Myocyte (in vitro differentiated cells): ENCODE data around the gene TNIK. TPM values are rescaled to one million over a fixed set of nuclear protein-coding genes. Genes with fewer than 3 reads are reported as not detected.
A peak's percentile ranks its signal among the peaks of the same experiment; 100 is the strongest.

Experiments
- DNase-seq: peaks from one replicate; pipeline ENCODE4 v3.0.0-alpha.2; 2012; ENCODE audit warnings: low read depth
- total RNA-seq: library from RNA; depleted of rRNA; stranded (reverse); fragments of >200 nt; gene quantifications from 2 replicates; pipeline ENCODE4 v1.2.3, GENCODE V29; 2014

TNIK gene
- total RNA-seq, 1 donor from 2014 or later: 6.7 TPM

DNA sequence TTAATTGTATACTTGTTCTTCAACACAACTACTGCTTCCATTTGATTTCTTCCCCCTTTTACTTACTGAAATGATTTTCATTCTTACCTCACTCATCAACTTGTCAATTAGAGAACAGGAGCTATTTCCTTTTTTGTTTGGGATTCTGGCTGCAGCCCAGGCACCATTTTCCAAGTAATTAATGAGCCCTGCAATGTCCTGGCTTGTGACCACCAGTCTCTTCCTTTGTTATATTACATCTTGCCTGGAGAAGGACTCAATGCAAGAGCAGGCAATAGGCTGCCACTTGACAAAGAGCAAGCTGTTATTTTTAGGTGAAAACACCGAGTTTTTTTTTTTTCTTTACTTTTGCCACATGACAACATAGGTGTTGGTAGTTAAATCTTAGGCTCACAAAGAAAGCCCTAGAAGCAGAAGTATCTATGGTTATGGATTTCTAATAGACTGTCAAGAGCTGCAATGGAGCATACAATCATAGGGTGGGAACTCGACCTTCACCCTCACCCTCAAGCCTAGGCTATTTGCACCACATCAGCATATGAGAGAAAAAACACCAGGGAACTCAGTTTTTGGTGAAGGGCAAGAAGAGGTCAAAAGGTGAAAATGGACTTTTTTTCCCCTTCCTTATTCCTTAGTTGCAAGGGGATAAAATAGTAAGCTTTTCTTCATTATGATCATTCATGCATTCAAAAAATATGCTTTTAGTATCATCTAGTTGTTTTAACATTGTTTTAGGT is 114.9 kb downstream of the TNIK start:
- no peak for DNase-seq

DNA sequence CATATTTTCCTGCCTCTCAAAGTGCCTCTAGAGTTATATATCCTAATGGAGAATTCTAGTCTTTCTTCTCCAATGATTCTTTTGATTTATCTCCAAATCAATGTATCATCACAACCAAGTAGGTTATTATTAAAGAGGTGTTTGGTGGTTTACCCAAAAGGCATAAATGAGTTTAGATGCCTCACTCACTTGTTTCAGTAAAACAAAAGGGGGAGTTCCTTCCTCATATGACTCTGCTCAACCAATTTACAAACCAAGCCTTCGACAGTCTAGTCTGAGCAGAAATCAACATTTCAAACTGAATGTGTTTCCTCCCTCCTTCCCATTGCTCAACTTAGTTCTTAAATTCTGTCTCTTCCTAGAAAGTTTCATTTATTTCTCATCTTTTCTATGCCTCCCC is 116.5 kb downstream of the TNIK start:
- no peak for DNase-seq

DNA sequence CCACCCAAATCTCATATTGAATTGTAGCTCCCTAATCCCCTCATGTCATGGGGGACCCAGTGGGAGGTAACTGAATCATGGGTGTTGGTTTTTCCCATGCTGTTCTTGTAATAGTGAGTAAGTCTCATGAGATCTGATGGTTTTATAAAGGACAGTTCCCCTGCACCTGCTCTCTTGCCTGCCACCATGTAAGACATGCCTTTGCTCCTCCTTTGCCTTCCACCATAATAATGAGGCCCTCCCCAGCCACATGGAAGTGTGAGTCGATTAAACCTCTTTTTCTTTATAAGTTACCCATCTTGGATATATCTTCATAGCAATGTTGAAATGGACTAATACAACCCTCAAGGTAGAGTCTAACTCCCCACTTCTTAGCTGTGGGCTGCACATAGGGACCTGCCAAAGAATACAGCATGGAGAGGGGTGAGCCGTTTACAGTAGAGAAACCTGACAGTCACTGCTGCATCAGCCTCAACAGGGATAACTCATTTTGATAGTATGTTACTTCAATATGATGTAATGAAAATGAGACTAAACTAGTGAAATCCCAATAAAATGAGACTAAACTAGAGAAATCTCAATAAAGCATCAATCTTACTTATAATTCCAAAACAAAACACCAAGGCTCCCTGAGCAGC is 117.3 kb downstream of the TNIK start:
- no peak for DNase-seq

DNA sequence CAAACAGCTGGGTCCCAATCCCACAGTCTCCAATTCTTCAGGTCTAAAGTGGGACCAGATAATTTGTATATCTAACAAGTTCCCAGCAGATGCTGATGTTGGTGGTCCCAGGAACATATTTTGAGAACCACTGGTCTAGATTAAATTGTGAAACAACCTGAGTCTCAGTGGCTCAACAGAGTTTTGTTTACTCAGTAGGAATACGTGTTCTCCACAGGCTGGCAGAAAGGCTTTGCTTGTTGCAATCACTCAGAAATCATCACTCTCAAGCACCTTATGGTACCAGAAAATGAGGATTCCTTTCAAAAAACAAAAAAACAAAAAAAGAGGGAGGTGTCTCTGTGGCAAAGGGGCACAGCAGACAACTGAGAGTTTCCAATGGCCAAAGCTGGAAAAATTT is 118.0 kb downstream of the TNIK start:
- no peak for DNase-seq

DNA sequence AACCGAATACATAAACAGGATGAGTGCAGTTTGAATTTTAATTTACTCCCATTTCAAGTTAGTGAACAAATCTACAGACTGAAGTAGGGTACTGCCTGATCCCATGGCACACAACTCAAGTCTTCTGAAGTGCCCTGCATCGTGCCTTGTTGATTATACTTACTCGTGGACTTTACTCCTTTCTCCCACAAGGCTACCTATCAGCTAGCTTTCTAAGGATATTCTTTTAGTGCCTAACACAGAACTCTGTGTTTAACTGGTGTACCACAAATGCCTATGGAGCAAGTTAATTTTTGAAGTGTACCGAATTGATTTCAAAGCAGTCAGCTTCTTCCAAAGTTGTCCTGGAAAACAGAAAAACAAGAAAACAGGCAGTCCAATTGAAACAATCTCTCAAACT is 119.8 kb downstream of the TNIK start:
- no peak for DNase-seq

DNA sequence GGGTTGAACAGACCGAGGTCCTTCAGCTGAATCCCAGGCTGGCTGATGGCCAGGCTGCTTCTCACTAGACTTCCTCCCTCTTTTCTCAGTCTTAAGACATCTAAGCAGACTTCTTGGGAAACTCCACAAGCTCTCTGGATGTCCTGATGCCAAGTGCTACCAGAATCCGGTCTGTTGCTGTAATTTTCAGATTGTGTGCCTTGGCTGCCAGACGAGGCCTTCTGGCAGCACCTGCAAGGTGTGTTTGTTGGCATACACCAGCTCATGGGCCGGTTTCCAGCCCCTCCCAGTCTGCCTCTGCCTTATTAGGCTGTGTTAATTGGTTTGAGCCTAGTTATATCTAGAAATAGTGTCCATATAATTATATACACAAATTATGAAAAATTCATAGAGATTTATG is 120.6 kb downstream of the TNIK start:
- no peak for DNase-seq

DNA sequence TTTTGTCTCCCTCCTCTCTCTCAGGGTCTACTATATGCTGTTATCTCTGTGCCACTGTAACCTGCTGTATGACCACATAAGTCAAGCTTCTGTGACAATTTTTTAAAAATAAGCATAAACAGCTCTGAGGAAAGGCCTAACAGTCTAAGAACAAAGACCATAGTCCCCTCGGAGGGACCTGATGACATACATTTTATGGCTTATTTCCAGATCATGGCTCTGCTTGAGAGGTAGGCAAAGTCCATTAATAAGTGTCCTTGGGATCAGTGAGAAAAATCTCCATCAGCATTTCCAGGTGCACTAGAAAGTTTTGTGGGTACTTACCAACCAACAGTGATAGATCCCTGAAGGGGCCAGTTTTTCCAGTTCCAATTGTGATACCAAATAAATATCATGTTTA is 123.8 kb downstream of the TNIK start:
- DNase-seq: no peak

DNA sequence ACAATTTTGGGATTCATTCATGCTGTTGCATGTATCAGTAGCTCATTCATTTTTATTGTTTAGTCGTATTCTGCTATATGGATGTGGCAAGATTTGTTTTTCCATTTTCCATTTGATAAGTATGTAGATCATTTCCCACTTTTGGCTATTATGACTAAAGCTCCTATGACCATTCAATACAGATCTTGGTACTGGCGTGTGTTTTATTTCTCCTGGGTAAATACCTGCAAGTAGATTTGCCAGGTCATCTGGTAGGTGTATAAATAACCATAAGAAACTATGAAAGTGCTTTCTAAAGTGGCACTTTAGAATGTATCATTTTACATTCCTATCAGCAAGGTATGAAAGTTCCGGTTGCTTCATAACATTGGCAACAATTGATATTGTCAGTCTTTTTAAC is 124.6 kb downstream of the TNIK start:
- DNase-seq: no peak

DNA sequence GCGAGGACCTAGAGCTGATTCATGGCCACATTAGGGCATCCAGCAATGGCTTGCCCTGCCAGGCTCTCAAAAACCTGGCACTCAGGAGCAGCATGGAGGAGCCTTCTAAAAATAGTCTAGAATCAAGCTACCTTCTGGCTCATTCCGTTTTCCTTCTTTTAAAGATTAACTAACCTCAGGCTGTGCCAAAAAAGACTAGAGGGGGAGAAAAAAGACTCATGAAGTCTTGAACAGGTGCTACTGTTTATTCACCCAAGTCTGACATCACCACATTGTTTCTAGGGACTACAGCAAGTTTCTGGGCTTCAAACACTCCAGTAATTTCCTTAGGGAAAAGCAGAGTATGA is 125.8 kb downstream of the TNIK start:
- peak; percentile 87 for DNase-seq

DNA sequence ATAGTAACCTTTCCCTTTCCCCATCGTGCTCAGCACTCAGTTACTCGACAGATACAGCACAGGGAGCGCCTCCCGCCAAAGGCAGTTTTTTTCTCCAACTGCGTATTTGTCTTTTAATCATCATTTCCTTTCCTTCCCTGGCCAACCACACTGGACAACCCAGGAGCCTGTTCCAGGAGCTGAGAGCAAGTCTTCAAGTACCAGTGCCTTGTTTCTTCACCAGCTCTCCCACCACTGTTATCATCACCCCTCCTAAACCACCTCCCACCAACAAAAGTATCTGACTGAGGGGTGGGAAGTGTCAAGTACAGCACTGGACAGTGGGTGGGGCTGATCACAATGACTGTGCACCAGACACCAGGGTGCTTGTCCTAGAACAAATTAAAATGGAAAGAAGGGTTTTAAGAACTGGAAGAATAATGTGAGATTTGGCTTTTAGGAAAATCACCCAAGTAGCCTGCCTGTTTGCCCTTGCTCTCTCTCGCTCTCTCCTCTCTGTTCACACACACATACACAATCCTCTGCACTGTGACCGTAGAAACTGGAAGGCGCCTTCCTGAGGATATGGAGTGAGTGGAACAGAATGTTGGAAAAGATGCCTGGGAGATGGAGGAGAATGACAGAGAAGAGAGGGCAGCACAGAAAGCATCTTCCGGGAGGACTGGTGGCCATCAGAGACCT is 126.3 kb downstream of the TNIK start:
- DNase-seq: no peak

DNA sequence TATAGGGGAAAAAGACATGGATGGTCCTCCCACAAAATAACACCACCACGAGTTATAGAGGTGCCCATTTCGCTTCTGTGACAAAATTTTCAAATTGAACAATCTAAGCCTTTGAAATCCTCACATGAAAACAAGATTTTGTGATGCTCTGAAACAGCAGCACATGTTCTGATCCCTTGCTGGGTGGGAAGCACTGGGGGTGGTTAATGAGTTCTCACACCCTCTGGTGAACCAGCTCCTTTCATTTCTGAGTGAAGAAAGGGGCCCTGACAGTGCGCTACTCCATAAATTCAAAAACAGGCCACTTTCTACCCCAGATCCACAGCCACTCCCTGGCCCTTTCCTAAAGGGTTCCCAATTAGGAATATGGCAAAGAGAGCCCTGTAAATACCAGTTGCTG is 129.3 kb downstream of the TNIK start:
- DNase-seq: no peak

DNA sequence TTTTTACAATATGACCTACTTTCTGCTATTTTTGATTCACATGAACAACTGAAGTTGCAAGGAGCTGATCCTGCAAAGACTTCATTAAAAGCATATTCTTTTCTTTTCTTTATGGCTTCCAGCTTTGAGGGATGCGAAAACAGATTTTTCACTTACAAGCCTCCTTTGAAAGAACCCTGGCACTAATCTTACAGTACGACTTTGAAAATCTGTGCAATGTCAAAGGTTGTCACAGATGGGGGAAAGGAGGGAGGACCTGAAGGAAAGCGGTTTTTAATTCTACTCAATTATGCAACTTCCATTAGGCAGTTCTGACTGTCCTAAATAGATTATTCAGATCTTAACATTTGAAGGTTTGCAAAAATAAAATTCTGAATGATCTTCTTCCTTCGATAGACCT is 130.5 kb downstream of the TNIK start:
- DNase-seq: no peak

DNA sequence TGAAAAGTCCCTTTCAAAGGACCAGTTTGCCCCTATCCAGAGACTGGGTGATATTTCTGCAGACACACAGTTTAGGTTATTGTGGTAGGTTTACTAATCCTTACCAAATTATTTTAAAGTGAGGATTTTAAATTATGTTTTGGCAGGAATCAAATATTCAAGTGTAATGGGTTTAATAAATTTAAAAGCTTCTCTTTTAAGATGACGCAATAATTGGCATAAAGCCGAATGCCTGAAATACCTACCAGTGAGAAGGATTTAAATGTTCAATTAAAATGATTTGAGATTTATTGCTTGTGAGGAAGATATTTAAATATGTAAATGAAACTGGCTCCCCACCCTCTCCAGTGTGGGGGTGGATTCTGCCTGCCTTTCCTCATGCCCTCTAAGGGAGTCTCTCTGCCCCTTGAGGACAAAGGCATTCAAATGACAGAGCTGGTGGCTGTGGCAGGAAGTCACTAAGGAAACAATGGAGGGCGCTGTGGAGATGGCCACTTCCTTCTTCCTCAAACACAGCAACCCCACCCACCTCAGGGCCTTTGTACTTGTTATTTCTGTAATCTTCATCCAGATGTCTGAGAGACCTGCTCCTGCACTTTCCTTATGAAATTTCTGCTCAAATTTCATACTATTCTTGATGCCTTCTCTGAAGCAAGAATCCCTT is 131.7 kb downstream of the TNIK start:
- DNase-seq: no peak

DNA sequence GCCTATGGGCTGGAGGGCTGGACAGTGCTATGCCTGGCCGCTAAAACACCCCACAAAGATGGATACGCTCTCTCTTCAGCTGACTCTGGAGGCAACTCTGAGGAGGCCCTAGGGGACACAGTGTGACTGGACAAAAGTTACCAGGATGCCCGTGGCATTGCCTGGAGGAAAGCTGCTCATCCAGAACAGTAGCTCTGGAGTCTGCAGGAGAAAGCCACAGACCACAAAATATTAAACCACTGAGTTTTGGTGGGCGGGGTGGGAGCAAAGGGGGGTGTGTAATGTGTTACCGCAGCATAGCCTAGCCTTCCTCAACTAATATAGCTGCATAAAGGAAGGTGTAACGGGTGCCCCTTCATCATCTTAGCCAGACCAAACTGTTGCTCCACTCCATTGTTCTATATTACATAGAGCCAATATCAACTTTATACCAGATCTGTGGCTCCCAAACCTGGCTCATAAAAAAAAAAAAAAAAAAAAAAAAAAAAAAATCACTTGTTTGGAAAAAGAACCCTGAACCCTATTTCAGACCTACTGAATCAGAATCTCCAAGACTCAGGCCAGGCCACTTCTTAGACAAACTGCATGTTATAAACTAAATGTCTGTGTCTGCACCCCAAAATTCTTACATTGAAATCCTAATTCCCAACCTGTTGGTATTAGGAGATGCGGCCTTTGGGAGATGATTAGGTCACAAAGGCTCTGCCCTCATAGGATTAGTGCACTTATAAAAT is 132.6 kb downstream of the TNIK start:
- DNase-seq: peak; percentile 84

DNA sequence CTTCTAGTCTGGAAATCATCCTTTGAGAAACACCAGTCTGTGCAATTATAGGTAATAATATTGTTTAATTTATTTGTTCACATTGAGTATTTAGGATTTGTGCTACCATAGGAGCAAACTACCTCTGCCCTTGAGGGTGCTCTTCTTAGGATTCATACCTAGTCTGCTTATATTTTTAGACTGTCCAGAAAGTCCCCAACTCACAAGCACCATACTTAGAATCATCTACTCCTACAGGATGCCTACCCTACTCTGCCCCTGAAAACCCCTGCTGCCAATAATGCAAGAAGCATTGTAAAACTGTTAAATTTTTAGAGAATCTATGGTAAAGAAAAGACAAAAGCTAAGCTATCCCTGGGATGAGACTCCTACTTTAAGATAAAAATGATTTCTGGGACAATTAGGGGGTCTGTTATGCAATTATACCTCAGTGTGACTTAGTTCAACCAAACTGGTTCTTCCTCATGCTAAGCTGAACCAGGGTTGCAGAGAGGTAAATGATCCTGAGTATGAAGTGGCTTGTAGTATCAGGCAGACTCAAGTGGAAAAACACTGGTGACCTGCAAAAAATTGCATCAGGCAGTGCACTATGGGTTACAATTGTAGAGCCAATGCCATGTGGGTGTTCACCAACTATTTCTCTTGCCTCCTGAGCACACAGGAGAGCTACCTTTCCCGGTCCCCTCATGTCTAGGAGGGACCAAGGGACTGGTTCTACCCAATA is 133.3 kb downstream of the TNIK start:
- no peak for DNase-seq

DNA sequence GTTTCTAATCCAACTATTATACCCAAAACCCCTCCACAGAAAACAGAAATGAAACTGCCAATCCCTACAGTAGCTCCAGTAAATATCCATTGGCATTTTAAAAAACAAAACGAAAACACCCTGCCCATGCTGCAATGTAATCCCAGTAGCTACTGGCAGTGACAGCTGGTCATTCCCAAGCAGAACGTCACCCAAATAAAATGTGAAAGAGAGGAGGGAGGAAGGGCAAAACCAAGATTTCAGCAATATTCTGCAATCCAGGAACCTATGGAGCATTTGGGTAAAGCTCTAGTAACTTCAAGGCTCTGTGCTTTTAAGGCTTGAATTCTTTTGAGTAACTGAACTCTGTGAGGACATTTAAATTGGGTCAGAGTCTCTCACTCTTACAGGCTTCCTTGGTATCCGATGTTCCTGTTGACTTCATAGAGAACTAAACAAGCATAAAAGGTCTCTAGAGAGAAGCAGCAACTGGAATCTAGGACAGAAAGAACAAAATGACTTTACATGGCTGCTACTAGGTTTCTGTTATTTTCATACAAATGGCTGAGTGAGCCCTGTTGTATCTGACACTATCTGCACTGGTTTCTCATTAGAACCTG is 136.2 kb downstream of the TNIK start:
- DNase-seq: peak; percentile 91

DNA sequence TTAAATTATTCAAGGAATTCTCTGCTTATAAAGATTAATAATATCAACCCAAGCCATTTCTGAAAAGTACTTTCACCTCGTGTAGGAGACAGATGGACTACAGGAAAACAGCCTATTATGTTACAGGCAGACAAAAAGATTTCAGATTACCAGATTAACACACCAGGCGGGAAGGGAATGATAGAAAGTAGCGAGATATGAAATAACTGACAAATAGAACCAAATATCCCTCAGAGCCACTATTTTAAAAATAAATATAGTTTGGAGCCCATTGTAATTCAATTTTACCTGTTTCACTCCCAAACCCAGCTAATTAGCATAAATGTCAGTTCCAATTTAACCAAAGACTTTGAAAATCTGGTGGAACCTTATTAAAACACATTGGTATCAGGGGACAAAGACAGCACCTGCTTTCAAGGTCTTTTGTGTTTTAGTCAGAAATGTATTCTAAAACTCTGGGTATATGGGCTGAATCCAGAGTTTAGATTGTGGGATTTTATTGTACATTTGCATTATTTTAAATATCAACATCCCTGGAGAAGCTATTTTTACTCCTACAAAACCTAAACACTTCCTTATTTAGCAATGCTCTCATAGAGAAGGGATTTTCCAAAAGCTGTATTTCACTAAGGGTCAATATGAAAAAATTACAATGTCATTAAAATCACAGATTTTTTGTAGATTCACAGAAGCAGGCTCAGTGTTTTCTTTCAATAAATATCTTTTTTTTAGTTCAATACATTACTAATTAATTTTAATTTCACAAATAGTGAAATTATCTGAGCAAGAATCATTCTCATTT is 138.4 kb downstream of the TNIK start:
- no peak for DNase-seq

DNA sequence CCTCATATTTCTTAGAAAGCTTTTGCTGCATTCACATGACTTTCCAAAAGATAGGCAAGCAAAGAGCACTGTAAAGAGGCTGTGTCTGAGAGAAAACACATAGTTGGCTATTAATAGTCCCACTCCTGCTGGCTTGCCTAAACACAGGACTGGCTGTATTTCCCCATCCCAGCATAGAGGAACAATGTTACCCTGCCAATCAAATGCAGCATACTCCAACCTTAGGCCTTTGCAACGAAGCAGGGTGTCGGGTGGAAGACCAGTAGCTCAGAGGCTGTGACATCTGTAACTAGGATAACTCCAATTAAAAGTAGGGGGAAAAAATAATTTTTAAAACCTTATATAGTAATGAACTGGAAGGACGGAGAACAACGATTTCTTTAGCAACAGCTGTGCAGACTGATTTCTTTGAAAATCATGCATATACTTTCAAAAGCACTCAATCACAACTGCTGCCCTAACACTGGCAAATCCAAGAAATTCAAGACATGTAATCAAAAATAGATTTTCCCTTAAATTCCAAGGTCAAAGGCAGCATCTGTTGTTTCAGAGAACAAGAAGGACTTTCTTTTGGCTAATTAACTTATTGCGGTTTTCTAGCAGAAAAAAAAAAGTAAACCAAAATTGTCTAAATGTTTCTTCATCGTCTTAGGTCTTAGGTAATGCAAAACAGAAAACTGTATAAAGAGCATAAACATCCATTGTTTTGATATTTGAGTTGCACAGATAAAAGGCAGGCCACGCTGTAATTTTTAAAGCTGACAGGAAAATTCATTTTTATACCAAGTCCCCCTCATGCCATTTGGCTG is 139.3 kb downstream of the TNIK start:
- DNase-seq: peak; percentile 72

DNA sequence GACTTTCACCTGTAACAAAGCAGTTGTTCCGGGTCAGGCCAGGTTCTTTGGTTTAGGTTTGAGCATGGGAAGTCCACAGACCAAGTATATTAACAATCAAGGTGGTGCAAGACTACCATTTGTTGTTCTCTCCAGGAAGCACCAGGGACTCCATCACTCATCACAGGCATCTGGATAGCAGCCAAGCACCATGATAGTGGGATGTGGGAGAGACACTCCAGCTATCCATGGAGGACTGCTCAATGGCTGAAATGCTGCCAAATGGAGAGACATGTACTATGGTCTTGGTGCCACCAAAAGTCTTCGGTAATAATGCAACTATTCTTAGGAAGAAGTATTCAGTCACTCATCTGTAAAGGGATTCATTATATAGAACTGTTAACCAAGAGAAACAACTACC is 143.0 kb downstream of the TNIK start:
- peak; percentile 54 for DNase-seq
